Activated T-cell treated with anti-CD3 and anti-CD28 coated beads, Interleukin-2, amount 50 U/mL, for 1 hour (primary cell): Measurements from ENCODE around the gene ZC3H7A.
"Not testable (repeated sequence)": the region's sequence is repeated elsewhere in the genome, so short reads cannot be mapped to it uniquely, and the experiment has no call there.

Experiments used
- DNase-seq: peaks from one replicate; pipeline ENCODE4 v3.0.0-alpha.2; 2020

Gene ZC3H7A, protein sequence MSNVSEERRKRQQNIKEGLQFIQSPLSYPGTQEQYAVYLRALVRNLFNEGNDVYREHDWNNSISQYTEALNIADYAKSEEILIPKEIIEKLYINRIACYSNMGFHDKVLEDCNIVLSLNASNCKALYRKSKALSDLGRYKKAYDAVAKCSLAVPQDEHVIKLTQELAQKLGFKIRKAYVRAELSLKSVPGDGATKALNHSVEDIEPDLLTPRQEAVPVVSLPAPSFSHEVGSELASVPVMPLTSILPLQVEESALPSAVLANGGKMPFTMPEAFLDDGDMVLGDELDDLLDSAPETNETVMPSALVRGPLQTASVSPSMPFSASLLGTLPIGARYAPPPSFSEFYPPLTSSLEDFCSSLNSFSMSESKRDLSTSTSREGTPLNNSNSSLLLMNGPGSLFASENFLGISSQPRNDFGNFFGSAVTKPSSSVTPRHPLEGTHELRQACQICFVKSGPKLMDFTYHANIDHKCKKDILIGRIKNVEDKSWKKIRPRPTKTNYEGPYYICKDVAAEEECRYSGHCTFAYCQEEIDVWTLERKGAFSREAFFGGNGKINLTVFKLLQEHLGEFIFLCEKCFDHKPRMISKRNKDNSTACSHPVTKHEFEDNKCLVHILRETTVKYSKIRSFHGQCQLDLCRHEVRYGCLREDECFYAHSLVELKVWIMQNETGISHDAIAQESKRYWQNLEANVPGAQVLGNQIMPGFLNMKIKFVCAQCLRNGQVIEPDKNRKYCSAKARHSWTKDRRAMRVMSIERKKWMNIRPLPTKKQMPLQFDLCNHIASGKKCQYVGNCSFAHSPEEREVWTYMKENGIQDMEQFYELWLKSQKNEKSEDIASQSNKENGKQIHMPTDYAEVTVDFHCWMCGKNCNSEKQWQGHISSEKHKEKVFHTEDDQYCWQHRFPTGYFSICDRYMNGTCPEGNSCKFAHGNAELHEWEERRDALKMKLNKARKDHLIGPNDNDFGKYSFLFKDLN

DNA sequence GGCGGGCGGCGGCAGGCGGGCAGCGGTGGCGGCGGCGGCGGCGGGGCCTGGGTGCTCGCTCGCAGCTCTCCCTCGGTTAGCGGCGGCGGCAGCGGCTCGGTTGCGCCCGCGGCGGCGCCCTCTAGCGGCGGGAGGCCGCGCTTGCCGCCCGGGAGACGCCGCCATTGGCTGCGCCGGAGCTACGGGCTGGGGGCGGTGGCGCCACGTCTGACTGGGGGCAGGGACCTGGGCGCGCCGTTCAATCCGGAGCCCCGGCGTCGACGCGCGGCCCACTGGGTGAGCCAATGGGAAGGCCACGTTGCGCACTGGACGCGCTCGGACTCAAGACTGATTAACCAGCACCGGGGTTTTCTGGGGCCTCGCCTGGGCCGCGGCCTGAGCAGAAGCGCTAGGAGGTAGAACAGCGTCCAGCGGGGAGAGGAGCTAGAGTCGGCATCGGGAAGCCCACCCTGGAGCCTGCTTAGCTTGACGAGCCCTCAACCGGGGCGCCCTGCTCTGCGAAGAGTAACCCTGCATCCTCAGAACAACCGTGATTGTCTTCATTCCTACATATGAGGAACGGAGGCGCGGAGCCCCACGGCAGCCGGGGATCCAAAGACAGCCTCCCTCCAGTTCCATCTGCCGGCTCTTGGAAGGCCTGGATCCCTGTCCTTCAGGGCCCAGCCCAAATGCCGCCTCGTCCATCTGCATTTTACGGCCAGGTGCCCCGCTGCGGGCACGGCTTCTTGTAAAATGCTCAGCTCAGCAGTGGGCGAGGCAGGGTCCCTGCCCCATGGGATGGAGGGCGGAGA, at the start of gene ZC3H7A:
Gene ZC3H7A, minus strand, starts transcription at position 93 of the 791 bp plus-strand sequence. CDS start 14,904 bp downstream, outside the sequence.
- DNase-seq, result peak; percentile 94

DNA sequence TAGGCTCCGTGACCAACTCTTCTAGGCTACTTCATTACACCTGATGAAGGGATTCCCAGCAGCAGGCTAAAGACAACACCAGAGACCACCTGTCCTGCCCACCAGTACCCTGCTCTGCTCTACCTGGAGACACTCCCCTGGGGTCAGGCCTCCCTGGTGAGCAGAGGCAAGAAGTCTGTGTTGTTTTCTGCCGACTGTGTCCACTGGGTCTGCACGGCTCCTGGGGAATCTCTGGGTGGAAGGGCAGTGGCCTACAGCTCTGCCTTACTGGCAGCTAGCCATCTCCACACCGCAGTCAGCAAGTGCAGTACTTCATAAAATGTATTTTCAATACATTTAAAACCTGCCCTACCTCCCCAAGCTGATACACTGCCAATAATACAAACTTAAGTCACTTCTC, 47.4 kb upstream of the ZC3H7A start:
- DNase-seq, result no peak

DNA sequence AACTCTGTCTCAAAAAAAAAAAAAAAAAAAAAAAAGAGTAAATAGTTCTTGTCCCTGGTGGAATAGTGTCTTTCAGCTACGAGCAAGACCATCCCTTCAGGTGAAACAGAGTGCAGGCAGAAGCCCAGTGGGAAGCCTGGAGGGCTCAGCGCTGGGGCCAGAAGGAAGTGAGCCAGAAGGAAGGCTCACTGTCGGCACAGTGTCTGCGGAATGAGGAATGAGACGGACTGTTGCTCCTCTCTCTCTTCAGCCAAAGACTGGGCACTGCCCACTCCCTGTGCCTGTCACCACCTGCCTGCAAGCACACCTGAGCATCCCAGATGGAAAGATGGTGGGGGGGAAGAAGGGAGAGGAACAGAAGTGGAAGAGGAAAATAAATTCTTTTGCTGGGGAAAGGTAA, 46.8 kb upstream of the ZC3H7A start:
- DNase-seq, result no peak

DNA sequence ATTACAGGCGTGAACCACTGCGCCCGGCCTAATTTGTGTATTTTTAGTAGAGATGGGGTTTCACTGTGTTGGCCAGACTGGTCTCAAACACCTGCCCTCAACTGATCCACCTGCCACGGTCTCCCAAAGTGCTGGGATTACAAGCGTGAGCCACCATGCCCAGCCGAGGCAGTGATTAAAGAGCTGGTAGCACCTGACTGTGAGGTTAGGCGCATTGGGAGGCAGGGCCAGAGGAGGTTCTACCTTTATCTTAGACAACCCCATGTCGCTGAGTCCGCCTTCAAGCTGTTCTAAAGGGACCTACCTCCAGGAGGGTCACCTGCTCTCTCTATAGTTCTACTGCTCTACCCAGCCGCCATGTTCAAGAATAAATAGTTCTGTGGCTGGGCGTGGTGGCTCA, 46.1 kb upstream of the ZC3H7A start:
- DNase-seq, result no peak

DNA sequence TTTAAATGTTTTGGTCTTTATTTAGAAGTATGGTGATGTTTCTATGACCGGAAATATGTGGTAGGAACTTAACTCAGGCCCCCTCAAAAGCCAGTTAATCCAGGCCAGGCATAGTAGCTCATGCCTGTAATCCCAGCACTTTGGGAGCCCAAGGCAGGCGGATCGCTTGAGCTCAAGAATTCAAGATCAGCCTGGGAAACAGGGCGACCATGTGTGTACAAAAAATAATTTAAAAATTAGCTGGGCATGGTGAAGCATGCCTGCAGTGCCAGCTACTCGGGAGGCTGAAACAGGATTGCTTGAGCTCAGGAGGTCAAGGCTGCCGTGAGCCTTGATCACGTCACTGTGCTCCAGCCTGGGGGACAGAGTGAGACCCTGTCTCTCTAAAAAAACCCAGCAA, 44.0 kb upstream of the ZC3H7A start:
- no peak for DNase-seq

DNA sequence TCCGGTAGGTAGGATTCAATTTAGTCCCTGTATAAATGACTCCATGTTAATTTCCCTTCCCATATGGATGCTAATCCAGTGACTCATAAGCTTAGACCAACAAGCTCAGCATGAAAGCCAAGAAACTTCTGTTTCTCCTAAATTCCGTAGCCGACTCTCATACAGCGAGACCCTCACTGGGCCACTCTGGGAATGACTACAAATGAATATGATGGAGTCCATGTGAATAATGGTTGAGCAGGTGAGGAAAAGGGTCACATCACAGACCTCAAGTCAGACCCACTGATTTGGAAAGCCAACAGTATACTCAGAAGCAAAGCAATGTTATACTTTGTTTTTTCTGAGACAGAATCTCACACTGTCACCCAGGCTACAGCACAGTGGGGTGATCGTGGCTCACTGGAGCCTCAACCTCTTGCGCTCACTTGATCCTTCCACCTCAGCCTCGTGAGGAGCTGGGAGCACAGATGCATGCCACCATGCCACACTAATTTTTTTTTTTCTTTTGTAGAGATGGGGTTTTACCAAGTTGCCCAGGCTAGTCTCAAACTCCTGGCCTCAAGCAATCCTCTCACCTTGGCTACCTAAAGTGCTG, 39.7 kb upstream of the ZC3H7A start:
- no peak for DNase-seq

DNA sequence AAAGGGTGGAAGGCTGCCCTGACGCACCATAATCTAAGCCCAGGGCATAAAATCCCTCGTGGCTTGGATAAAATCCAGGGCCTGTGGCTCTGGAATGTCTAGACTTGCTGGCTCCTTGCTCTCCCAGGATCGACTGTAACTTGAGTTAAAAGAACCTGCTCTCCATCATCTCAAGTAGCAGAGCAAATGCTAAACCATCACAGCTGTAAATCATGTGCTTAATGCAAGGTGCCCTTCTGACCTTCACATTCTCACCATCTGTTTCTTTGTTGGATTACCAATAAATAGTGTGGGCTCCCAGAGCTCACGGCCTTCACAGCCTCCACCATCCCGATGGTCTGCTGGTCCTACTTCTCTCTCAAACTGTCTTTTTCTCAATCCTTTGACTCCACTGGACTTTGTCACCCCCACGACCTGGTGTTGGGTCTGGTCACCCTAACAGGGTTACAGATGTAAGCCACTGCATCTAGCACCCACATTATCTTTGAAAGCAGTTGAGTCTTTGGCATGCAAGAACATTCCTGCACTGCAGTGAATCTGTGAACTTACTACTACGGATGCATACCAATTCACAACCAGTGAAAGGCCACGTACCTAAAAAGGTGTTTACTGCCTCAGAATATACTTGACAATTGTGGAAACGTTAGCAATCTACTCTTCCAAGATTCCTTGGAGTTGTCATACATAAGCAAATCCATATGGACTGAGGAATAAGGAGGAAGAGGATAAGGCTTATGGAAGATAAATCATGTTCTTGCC, 39.0 kb upstream of the ZC3H7A start:
- DNase-seq, result no peak

DNA sequence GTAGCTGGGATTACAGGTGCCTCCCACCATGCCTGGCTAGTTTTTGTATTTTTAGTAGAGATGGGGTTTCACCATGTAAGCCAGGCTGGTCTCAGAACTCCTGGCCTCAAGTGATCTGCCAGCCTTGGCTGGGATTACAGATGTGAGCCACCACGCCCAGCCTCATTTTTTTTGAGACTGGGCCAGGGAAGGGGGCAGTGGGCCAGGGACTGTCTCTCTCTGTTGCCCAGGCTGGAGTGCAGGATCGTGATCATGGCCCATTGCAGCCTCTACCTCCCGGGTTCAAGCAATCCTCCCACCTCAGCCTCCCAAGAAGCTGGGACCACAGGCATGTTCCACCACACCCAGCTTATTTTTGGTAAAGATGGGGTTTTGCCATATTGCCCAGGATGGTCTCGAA, 38.3 kb upstream of the ZC3H7A start:
- no peak for DNase-seq

DNA sequence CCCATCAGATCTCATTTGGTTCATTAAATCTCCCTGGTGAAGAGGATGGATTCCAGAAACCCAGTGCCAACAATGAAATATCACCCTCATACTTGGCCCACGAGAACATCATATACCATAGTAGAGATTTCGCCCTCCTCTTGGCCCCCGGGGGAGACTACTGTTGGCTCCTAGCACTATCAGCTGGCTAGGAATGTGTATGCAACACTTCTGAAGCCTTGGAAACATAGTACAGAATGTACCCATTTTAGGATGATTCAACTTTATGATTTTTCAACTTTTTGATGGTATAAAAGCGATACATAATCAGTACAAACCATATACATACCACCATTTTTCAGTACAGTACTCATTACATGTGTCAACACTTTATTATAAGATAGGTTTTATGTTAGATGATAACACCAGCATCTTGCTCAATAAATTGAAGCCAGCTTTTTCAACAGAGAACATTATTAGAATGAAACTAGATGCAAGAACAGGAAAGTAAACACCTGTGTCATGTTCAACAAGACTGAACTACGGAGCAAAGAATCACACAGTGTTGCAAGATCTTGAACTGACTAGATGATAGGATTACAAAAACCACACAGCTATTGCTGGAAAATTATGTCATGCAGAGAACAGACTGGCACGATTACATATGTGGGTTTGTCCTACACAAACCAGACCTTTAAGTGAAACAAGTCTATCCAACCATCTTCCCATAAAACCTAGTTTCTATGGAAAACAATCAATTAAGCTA, 37.1 kb upstream of the ZC3H7A start:
- no peak for DNase-seq

DNA sequence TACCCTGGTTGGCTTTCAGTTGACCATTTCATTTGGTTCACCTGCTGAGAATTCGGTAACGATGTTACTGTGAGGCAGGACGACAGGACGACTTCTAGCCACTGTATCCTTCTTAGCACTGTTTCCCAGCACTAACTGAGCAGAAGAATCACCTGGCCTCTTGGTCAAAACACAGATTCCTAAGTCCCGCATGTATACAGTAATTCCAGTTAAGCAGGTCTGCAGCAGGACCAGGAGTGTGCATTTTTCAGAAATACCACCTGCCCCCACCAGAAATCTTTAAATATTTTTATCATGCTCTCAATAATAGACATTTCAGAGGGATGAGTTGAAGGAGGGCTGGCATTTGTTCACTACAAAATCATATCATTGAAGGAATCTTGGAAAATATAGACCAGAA, 31.6 kb upstream of the ZC3H7A start:
- no peak for DNase-seq

DNA sequence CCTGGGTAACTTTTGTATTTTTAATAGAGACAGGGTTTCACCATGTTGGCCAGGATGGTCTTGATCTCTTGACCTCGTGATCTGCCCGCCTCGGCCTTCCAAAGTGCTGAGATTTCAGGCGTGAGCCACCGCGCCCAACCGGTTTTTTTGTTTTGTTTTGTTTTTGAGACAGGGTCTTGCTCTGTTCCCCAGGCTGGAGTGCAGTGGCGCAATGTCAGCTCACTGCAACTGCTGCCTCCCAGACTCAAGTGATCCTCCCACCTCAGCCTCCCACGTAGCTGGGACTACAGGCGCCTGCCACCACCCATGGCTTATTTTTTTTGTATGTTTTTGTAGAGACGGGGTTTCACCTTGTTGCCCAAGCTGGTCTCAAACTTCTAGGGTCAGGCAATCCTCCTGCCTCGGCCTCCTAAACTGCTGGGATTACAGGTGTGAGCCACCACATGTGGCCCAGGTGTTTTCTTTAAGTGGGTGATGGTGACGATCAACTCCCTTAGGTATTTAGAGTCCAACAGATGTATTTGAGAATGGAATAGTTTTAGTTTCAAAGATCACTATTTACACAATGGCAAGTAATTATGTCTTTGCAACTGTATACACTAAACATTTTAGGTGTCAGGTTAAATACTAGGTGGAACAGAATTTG, 28.6 kb upstream of the ZC3H7A start:
- DNase-seq, result not testable (repeated sequence)

DNA sequence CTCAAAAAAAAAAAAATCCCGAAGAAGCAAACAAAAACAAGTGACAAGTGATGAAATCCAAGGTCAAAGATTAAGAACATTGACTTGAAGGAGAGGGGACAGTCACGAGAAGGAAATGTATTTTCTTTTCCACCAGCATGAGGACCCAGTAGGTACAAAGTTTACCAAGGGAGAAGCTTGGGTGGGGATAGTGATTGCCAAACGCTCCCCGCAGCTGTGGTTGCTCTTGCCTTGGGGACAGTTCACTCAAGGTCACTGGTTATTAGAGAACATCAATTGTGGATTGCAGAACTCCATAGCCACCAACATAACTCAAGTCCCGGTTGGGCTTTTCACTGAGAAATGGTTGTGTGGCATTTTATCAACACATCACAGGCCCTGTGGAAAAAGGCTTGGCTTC, 27.3 kb upstream of the ZC3H7A start:
- no peak for DNase-seq

DNA sequence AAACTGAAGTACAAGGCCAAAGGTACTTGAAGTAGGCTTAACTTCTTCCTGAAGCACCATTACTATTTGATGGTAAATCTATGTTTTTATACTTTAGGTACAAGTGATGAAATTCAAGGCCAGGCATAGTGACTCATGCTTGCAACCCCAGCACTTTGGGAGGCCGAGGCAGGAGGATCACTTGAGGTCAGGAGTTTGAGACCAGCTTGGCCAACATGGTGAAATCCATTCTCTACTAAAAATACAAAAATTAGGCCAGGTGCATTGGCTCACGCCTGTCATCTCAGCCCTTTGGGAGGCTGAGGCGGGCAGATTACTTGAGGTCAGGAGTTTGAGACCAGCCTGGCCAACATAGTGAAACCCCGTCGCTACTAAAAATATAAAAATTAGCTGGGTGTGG, 26.6 kb upstream of the ZC3H7A start:
- not testable (repeated sequence) for DNase-seq

DNA sequence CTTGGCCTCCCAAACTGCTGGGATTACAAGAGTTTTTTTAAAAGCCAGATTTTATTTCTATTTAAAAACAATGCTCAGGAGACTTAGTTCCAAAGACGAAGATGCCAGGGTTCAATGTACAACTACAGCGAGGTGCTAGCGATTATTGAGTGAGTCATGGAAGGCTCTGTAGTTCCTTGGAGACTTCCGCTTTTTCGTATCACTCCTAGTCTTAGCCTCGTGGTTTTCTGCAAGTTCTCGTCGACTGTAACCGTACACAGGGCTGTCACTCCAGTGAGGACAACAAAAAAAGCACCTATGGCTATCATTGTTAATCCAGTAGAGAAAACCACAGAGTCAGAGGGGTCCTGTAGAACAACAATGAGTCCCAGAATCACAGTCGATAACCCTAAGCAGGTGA, 22.7 kb upstream of the ZC3H7A start:
- no peak for DNase-seq

DNA sequence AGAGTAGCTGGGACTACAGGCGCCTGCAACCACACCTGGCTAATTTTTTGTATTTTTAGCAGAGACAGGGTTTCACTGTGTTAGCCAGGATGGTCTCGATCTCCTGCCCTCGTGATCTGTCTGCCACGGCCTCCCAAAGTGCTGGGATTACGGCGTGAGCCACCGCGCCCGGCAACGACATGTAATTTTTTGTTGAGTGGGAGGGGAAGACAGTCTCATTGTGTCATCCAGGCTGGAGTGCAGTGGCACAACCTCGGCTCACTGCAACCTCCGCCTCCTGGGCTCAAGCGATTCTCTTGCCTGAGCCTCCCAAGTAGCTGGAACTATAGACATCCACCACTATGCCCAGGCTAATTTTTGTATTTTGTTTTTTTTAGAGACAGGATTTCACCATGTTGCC, 21.9 kb upstream of the ZC3H7A start:
- not testable (repeated sequence) for DNase-seq

DNA sequence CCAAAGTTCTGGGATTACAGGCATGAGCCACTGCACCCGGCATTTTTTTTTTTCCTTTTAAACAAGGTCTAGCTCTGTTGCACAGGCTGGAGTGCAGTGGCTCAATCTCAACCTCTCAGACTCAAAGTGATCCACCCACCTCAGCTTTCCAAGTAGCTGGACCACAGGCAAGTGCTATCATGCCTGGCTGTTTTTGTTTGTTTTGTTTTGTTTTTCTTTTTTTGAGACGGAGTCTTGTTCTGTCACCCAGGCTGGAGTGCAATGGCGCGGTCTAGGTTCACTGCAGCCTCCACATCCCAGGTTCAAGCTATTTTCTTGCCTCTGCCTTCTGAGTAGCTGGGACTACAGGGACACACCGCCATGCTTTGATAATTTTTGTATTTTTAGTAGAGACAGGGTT, 19.1 kb upstream of the ZC3H7A start:
- DNase-seq, result no peak

DNA sequence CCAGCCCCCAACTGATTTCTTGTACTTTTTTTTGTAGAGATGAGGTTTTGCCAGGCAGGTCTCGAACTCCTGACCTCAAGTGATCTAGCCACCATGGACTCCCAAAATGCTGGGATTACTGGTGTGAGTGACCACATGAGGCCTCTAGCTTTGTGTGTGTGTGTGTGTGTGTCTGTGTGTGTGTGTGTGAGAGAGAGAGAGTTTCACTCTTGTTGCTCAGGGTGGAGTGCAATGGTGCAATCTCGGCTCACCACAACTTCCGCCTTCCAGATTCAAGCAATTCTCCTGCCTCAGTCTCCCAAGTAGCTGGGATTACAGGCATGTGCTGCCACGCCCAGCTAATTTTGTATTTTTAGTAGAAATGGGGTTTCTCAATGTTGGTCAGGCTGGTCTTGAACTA, 17.7 kb upstream of the ZC3H7A start:
- DNase-seq, result not testable (repeated sequence)

DNA sequence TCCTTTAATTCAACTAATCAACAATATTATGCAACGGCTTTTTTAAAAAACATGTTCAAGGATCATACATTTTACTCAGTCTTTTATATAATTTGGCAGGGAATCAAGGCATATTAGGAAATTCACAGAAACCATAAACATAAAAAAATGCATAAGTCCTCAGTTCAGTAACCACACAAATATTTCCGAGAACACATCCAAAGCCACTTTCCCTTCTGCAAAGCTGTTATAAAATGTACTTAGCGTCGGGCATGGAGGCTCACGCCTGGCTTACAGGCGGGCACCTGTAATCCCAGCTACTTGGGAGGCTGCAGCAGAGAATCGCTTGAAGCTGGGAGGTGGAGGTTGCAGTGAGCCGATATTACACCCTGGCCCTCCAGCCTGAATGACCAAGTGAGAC, 9.7 kb upstream of the ZC3H7A start:
- no peak for DNase-seq

DNA sequence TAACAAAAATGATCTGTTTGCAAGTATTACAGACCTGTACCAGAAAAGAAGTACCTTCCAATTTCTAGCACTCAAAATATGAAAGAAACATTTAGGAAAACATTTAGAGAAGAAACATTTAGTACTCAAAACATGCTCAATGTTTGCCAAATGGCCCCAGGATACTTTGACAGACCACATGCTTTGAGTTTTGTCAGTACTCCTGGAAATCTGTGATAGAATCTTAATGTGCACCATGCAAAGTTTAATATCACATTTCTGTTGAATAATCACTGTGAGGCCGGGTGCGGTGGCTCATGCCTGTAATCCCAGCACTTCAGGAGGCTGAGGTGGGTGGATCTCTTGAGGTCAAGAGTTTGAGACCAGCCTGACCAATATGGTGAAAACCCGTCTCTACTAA, 8.5 kb upstream of the ZC3H7A start:
- no peak for DNase-seq

DNA sequence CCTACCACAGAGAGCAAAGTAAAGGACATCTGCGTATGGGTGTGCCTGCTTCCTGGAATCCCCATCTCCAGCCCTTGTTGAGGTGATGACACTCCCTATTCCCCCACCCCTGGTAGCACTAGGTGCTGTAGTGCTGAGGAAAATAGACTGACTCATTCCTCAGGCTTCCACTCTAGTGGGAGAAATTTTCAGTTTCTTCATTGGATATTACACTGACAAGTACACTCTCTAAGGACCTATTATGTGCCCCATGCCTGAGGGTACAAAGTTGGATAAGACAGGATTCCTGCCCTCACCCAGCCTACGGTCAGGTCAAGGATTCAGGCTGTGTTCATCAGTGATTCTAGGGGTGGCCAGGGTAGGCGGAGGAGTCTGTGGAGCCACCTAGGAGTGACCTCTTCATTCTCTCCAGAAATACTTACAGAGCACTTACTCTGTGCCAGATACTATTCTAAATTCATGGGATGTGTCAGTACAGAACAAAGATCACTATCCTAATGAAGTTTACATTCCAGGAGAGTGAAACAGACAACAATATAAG, 4.5 kb upstream of the ZC3H7A start:
- DNase-seq, result no peak
